Activated CD4-positive, alpha-beta T cell treated with anti-CD3 and anti-CD28 coated beads, Interleukin-2, amount 50 U/mL, for 24 hours (primary cell): ENCODE data around the gene OR8A1.

Experiments used
- DNase-seq, 2 donors: peaks; one replicate each; pipeline ENCODE4 v3.0.0-alpha.2; 2020; ENCODE audit warnings: low read depth in 1 of 2, low spot score in 1 of 2

OR8A1 gene

GRCh38 chr11:124569697-124570096, at the start of gene OR8A1:
Gene OR8A1 (plus strand): TSS chr11:124569997. CDS start chr11:124570120, 123 bp downstream.
- no peak for DNase-seq

GRCh38 chr11:124520550-124520854, 49.3 kb upstream of the OR8A1 start:
- no peak for DNase-seq

- no peak for DNase-seq
Measured at GRCh38 chr11:124533626-124534025, 36.2 kb upstream of the OR8A1 start.

- DNase-seq = no peak
Measured at GRCh38 chr11:124534051-124534450, 35.7 kb upstream of the OR8A1 start.

GRCh38 chr11:124535552-124536232, 34.1 kb upstream of the OR8A1 start:
- DNase-seq = no peak

GRCh38 chr11:124536520-124536919, 33.3 kb upstream of the OR8A1 start:
- no peak for DNase-seq

GRCh38 chr11:124538019-124538418, 31.8 kb upstream of the OR8A1 start:
- no peak for DNase-seq

- no peak for DNase-seq
Measured at GRCh38 chr11:124541204-124541603, 28.6 kb upstream of the OR8A1 start.

- no peak for DNase-seq
Measured at GRCh38 chr11:124543145-124543544, 26.7 kb upstream of the OR8A1 start.

GRCh38 chr11:124543554-124543953, 26.2 kb upstream of the OR8A1 start, which contains the start of gene OR8B12:
Gene OR8B12 (minus strand): TSS chr11:124543654. CDS start chr11:124543654, 0 bp downstream.
- DNase-seq = no peak

- DNase-seq = no peak
Measured at GRCh38 chr11:124551189-124551588, 18.6 kb upstream of the OR8A1 start.

- DNase-seq = no peak
Measured at GRCh38 chr11:124551987-124552386, 17.8 kb upstream of the OR8A1 start.

- no peak for DNase-seq
Measured at GRCh38 chr11:124556828-124557227, 13.0 kb upstream of the OR8A1 start.

- no peak for DNase-seq
Measured at GRCh38 chr11:124570160-124570559, 363 bp downstream of the OR8A1 start.

- no peak for DNase-seq
Measured at GRCh38 chr11:124577716-124578427, 8.1 kb downstream of the OR8A1 start.

GRCh38 chr11:124578761-124579160, 9.0 kb downstream of the OR8A1 start:
- no peak for DNase-seq

- DNase-seq = no peak
Measured at GRCh38 chr11:124581817-124582216, 12.0 kb downstream of the OR8A1 start.

- DNase-seq = no peak
Measured at GRCh38 chr11:124582565-124582964, 12.8 kb downstream of the OR8A1 start.

GRCh38 chr11:124583781-124584180, 14.0 kb downstream of the OR8A1 start:
- no peak for DNase-seq

- DNase-seq = no peak
Measured at GRCh38 chr11:124584681-124585372, 15.0 kb downstream of the OR8A1 start.

- DNase-seq = peak in 1 of 2 donors; percentile 34
Measured at GRCh38 chr11:124586238-124586860, 16.6 kb downstream of the OR8A1 start.

GRCh38 chr11:124591430-124591829, 21.6 kb downstream of the OR8A1 start:
- DNase-seq = no peak
